Keratinocyte (primary cell): ENCODE data around the gene CCDC32. TPM values are rescaled to one million over a fixed set of nuclear protein-coding genes. Genes with fewer than 3 reads are reported as not detected.

Experiments
- DNase-seq: peaks from one replicate; pipeline ENCODE4 v3.0.0-alpha.2; 2011; ENCODE audit warnings: low read depth, missing footprints, low spot score
- FAIRE-seq: peaks from 2 replicates; lab custom pipeline; 2011; peaks lifted over from hg19 to GRCh38; lab: Jason Lieb, UNC
- H2AFZ ChIP-seq: 2 replicates; pipeline ENCODE4 v1.6.0; 2012; ENCODE audit warnings: low read length, control low read depth, inconsistent platforms; ENCODE audit not compliant: control insufficient read depth
- H3K27ac ChIP-seq: 2 replicates; pipeline ENCODE4 v1.5.1; 2011; ENCODE audit warnings: low read length; ENCODE audit not compliant: control insufficient read depth, insufficient read depth
- H3K27me3 ChIP-seq: 3 replicates; pipeline ENCODE4 v1.6.0; 2011; ENCODE audit warnings: low read length; ENCODE audit not compliant: control insufficient read depth, insufficient read depth; ENCODE audit errors: extremely low read depth
- H3K36me3 ChIP-seq, 2 experiments: 2 replicates in 1 of 2; 3 replicates in 1 of 2; pipeline ENCODE4 v1.5.1; 2011; ENCODE audit warnings: low read length in 2 of 2, mild to moderate bottlenecking in 1 of 2; ENCODE audit not compliant: control insufficient read depth in 2 of 2, insufficient read depth in 2 of 2; ENCODE audit errors: extremely low read depth in 1 of 2
- H3K4me1 ChIP-seq: 3 replicates; pipeline ENCODE4 v1.5.1; 2011; ENCODE audit warnings: low read length; ENCODE audit not compliant: control insufficient read depth, insufficient read depth; ENCODE audit errors: extremely low read depth
- H3K4me2 ChIP-seq: 3 replicates; pipeline ENCODE4 v1.6.0; 2011; ENCODE audit warnings: low read depth, low read length; ENCODE audit not compliant: control insufficient read depth, insufficient read depth; ENCODE audit errors: extremely low read depth
- H3K4me3 ChIP-seq, 3 experiments: fragments of 200-600 bp in 1 of 3; sonication (generic) in 1 of 3; 2 replicates in 2 of 3; 3 replicates in 1 of 3; pipeline ENCODE4 v1.5.1; 2011 to 2016; ENCODE audit warnings: low read length in 3 of 3, mild to moderate bottlenecking in 3 of 3, control low read depth in 2 of 3, inconsistent platforms in 1 of 3, low read depth in 1 of 3, mixed read lengths in 1 of 3, mixed run types in 1 of 3, moderate library complexity in 1 of 3; ENCODE audit not compliant: control insufficient read depth in 2 of 3, insufficient read depth in 2 of 3; ENCODE audit errors: extremely low read depth in 1 of 3
- H3K79me2 ChIP-seq: 2 replicates; pipeline ENCODE4 v1.6.0; 2012; ENCODE audit warnings: low read length; ENCODE audit not compliant: control insufficient read depth, insufficient read depth
- H3K9ac ChIP-seq: 3 replicates; pipeline ENCODE4 v1.6.0; 2011; ENCODE audit warnings: low read length; ENCODE audit not compliant: control insufficient read depth, insufficient read depth; ENCODE audit errors: extremely low read depth
- H3K9me1 ChIP-seq: 3 replicates; pipeline ENCODE4 v1.6.0; 2011; ENCODE audit warnings: low read length; ENCODE audit not compliant: control insufficient read depth, insufficient read depth; ENCODE audit errors: extremely low read depth
- H3K9me3 ChIP-seq: 2 replicates; pipeline ENCODE4 v1.5.1; 2012; ENCODE audit warnings: low read depth, low read length; ENCODE audit not compliant: control insufficient read depth
- H4K20me1 ChIP-seq: 3 replicates; pipeline ENCODE4 v1.6.0; 2011; ENCODE audit warnings: low read length; ENCODE audit not compliant: control insufficient read depth, insufficient read depth; ENCODE audit errors: extremely low read depth
- EZH2 ChIP-seq: IDR thresholded peaks from one replicate; pipeline ENCODE4 v1.6.1; 2012; ENCODE audit warnings: inconsistent platforms, mild to moderate bottlenecking, low read length, moderate library complexity
- dilution Hi-C: fragments of 300-500 bp; cut with MboI; formaldehyde crosslinking; loops from one replicate; pipeline ENCODE4 v1.7.0; 2020; ENCODE audit warnings: low sequenced_read_pairs; ENCODE audit not compliant: extremely low pct_ligation_motif_present
- polyA plus RNA-seq, 5 experiments: library from polyadenylated mRNA; depleted of rRNA in 3 of 5; stranded (reverse) in 3 of 5; stranded (forward) in 1 of 5; unstranded in 1 of 5; fragments of >200 nt; gene quantifications; 1 replicate in 1 of 5; 2 replicates in 3 of 5; 3 replicates in 1 of 5; pipeline versions ENCODE4 v1.2.1 to v1.2.3, GENCODE V29; 2011 to 2012; ENCODE audit warnings: missing spikeins in 2 of 5, low read depth in 1 of 5, low replicate concordance in 1 of 5
- TF ChIP-seq, protein P1 (sequence below), 3 experiments: IDR thresholded peaks in 1 of 3; conservative IDR thresholded peaks in 1 of 3; optimal IDR thresholded peaks in 1 of 3; 2 replicates in 2 of 3; 3 replicates in 1 of 3; pipeline versions ENCODE3 to v1.5.1; 2011; ENCODE audit warnings: low read length in 3 of 3, mild to moderate bottlenecking in 3 of 3, moderate library complexity in 2 of 3, control low read depth in 1 of 3, inconsistent platforms in 1 of 3; ENCODE audit not compliant: insufficient read depth in 2 of 3; ENCODE audit errors: extremely low read depth in 1 of 3

CCDC32 gene
- polyA plus RNA-seq, 1 donor (not counting 4 experiments of a cell fraction or from before 2014, with no cell fraction given) = 18.0 TPM

GRCh38 chr15:40548610-40549009, 16.2 kb downstream of the CCDC32 start:
- H3K4me2 ChIP-seq = no peak overlapping the region
- H3K36me3 ChIP-seq = peaks cover 4 to 5% of the 10 kb centered on the region in 2 experiments
- H2AFZ ChIP-seq = no peak overlapping the region
- no peak overlapping the region for H3K4me3 ChIP-seq
- TF ChIP-seq, protein P1, sequence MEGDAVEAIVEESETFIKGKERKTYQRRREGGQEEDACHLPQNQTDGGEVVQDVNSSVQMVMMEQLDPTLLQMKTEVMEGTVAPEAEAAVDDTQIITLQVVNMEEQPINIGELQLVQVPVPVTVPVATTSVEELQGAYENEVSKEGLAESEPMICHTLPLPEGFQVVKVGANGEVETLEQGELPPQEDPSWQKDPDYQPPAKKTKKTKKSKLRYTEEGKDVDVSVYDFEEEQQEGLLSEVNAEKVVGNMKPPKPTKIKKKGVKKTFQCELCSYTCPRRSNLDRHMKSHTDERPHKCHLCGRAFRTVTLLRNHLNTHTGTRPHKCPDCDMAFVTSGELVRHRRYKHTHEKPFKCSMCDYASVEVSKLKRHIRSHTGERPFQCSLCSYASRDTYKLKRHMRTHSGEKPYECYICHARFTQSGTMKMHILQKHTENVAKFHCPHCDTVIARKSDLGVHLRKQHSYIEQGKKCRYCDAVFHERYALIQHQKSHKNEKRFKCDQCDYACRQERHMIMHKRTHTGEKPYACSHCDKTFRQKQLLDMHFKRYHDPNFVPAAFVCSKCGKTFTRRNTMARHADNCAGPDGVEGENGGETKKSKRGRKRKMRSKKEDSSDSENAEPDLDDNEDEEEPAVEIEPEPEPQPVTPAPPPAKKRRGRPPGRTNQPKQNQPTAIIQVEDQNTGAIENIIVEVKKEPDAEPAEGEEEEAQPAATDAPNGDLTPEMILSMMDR (optimal IDR thresholded peaks at IDR 0.05 in 1 of 3, IDR thresholded peaks at IDR 0.05 in 1 of 3, conservative IDR thresholded peaks at IDR 0.05 in 1 of 3; ENCODE audit: extremely low read depth in 1 of 3, insufficient read depth in 2 of 3, low read length in 3 of 3) = no peak
- TF ChIP-seq EZH2 = no peak
- no peak overlapping the region for H3K27ac ChIP-seq
- dilution Hi-C loops = no loop called here
- H3K9ac ChIP-seq = no peak overlapping the region
- DNase-seq (no peak), FAIRE-seq (no peak)
- no peaks in the 10 kb centered on the region for H4K20me1 ChIP-seq
- H3K9me3 ChIP-seq = no peaks in the 10 kb centered on the region
- H3K9me1 ChIP-seq = peaks cover 2% of the 10 kb centered on the region
- no peaks in the 10 kb centered on the region for H3K4me1 ChIP-seq
- no peaks in the 10 kb centered on the region for H3K79me2 ChIP-seq
- no peaks in the 10 kb centered on the region for H3K27me3 ChIP-seq

- no peak for TF ChIP-seq EZH2
- TF ChIP-seq, protein P1 (optimal IDR thresholded peaks at IDR 0.05 in 1 of 3, IDR thresholded peaks at IDR 0.05 in 1 of 3, conservative IDR thresholded peaks at IDR 0.05 in 1 of 3; ENCODE audit: extremely low read depth in 1 of 3, insufficient read depth in 2 of 3, low read length in 3 of 3) = peak in 1 of 3 experiments; percentile 19
- dilution Hi-C loops = no loop called here
- FAIRE-seq = no peak
- peaks cover 2% of the 10 kb centered on the region for H3K9me1 ChIP-seq
- H3K27me3 ChIP-seq = no peaks in the 10 kb centered on the region
- H3K36me3 ChIP-seq = peaks cover 2 to 5% of the 10 kb centered on the region in 2 experiments
- H3K79me2 ChIP-seq = no peaks in the 10 kb centered on the region
- H3K9ac ChIP-seq = no peak overlapping the region
- no peaks in the 10 kb centered on the region for H3K4me1 ChIP-seq
- H4K20me1 ChIP-seq = no peaks in the 10 kb centered on the region
- H3K4me2 ChIP-seq = no peak overlapping the region
- no peak overlapping the region for H3K27ac ChIP-seq
- no peak for DNase-seq
- H3K9me3 ChIP-seq = no peaks in the 10 kb centered on the region
- no peak overlapping the region for H2AFZ ChIP-seq
- no peak overlapping the region for H3K4me3 ChIP-seq
Observed at GRCh38 chr15:40545457-40545856, 19.4 kb downstream of the CCDC32 start.
